Endometrium (tissue), 2 donors: ENCODE results near the gene DMRT1.
"Not testable (repeated sequence)": the region's sequence is repeated elsewhere in the genome, so short reads cannot be mapped to it uniquely, and the experiment has no call there.

Experiments
- FAIRE-seq: peaks from 2 replicates; lab custom pipeline; 2012; peaks lifted over from hg19 to GRCh38; lab: Jason Lieb, UNC
- donor health status: control.
- donor health status: control.

Gene DMRT1

DNA sequence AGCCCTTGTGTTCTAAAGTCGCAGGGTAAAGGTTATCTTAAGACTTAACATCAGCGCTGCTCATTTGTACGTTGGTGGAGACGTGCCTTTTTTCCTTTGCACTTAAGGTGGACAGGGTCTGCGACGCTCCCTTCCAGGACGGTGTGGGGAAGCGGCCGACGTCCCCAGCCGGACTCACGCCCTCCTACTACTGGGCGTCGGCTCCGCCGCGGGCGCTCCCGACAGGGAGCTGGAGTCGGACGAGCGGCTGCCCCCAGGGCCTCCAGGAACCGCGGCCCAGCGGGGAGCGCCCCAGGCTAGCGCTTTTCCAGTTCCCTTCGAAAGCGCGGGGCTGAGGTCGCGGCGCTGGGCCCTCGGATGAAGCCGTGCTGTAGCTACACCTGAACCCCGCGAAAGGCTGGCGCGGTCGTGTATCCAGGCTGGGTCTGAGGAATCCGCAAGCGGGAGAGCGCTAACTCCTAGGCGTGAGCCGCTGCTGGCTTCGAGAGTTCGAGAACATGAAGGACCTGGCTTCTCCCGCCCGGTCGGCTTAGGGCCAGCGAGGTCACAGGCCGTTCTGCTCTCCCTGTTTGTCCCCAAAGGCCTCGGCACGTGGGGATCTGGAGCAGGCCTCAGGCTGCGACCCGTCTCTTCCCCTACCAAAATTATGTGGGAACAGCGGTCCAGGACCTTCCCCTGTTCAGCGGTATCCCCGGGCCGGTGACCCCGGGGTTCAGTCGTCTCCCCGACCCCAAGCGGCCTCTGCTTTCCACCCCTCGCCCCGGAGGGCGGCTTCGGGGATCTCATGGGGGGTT, 131.2 kb downstream of the DMRT1 start:
- FAIRE-seq = no peak

DNA sequence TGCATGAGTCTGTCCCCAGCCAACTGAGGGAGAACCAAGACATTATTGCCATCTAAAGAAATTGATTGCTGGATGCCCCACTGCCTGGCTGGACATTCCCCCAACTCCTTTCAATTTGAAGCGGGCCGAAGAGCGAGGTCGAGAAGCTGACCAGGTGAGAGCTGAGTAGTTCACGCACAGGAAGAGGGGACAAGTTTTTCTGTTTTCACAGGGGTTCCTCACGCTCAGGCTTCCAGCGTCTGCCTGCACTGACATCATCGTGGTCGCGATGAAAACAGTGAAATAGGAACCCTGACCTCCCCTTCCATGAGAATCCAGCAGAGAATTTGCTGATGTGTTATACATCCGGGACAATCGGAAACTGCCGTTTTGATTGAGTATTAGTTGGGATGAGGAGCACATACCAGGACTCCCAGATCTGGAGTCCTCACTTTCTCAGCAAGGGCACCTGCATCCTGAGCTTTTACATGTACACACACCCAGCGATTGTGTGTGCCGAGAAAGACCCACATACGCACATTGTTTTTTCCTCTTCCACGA, 131.9 kb downstream of the DMRT1 start:
- no peak for FAIRE-seq

DNA sequence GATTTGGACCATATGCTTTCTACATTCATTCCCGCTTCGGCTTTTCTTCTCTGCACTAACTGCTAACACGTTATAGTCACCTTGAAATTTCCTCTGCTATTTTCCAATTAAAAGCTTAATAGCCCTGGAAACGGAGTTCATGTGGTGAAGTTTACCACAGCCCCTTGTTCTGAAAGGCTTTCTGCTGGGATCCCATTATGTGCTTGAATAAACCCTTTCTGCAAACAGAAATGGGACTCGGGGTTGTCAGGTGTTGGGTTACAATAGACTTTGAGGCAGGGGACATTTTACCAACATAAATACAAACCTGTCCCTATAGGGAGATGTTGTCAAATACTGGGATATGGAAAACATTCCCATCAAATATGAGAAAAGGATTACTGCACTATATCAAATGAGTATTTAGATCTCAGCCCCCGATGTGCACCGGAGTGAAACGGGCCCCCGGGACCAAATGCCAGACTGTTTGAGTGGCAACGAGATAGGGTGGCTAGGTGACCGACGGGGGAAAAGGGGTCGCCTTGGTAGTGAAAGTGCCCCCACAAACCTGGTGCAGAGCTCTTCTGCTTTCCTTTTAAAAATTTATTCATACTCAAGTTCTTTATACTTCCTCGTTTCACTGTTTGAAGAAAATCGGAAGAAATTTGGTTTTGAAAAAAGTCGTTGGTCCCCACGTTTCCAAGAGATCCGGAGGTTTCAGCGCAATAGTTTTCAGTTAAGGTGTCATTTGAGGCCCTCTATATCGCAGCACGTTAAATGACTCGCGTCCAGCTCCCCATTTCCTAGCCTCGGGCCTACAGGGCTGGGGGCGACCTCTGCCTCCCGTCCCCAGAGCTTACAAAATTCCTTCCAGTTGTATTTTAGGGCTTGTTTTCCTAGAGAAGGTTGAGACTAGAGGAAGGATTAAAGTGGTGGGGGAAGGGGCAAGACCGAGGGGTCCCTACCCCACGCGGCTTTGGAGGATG, 132.8 kb downstream of the DMRT1 start:
- FAIRE-seq = no peak

DNA sequence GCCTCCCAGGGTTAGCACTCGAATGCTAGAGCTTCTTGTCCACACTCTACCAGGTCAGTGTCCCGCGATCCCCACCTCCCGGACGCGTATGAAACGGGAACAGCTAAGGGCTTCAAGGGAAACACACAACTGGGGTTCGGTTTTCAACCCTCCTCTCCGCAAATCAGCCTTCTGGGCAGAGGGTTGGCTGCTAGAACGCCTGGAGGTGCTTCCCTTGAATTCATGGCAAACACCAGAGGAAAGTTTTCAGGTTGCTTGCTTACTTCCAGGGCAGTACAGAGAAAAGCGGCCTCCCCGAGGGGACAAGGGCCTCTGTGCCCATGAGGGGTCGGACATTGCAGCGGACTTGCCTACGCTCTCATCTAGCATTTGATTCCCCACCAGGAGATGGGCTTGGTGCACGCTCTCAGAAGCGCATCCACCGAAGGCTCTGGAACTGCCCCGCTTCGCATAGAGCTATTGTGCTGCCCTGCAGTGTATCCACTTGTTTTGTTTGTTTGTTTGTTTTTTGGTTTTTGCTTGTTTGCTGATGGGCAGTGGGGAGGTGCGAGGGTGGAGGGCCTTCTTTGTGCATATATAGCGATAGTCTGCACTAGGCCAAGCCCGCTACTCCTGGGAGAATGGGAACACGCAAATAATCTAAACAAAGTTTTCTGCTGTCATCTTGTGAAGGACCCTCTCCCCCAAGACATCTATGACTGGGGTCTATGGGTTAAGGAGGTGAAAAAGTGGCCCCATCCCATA, 133.7 kb downstream of the DMRT1 start:
- no peak for FAIRE-seq

DNA sequence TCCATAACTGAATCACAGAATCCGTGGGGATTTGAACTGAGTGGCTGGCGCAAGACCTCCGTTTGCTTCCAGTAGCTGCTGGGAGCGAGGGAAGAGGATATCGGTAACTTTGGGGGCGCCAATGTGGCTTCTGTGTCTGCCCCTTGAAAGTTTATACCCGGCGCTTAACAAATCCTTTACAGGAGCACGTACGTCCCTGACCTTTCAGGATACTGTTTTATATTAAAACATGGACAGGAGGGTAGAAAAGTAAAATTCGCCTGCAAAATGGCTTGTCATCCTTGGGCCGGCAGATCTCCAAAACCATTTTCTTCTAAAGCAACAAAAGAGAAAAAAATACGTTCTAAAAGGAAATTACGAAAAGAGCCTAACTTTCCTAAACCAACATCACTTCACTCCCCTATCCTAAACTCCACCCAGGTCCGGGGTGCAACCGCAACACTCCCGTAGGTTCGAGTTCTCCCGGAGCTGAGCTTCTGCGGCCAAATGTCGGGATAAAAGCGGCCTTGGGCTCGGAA, 134.3 kb downstream of the DMRT1 start:
- no peak for FAIRE-seq

DNA sequence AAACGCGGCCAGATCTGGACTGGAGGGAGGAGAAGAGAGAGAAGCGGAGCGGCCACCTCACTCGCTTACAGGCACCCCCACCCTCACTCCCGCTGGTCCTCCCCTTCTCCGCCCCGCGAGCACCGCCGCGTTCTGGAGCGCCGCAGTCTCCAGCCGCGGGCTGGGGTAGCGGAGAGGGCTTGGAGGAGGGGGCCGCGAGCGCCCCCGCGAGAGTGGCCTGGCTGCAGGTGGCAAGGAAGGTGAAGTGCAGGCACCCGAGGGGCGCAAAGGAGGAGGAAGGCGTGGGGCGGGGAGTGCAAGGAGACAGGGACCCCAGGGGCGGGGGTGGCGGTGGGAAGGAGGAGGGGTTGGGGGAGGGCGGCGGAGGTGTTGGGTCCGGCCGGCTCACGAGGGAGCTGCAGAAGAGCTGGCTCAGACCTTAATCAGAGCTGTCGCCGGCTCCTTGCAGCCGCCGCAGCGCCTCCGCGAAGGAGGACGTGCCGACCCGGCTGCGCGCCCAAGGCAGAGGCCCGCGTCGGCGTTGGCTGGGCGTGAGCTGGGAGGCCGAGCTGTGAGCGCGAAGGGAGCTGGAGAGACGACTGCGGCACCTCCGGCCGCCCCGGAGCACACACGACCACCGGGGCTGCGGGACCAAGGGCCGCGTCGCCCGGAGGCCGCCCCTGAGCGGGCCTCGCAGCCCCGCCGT, 134.9 kb downstream of the DMRT1 start, which contains the start of gene DMRT3:
DMRT3 (plus strand) TSS at position 398 of the 685 bp plus-strand sequence. CDS start 347 bp downstream, outside the sequence.
- FAIRE-seq = no peak

DNA sequence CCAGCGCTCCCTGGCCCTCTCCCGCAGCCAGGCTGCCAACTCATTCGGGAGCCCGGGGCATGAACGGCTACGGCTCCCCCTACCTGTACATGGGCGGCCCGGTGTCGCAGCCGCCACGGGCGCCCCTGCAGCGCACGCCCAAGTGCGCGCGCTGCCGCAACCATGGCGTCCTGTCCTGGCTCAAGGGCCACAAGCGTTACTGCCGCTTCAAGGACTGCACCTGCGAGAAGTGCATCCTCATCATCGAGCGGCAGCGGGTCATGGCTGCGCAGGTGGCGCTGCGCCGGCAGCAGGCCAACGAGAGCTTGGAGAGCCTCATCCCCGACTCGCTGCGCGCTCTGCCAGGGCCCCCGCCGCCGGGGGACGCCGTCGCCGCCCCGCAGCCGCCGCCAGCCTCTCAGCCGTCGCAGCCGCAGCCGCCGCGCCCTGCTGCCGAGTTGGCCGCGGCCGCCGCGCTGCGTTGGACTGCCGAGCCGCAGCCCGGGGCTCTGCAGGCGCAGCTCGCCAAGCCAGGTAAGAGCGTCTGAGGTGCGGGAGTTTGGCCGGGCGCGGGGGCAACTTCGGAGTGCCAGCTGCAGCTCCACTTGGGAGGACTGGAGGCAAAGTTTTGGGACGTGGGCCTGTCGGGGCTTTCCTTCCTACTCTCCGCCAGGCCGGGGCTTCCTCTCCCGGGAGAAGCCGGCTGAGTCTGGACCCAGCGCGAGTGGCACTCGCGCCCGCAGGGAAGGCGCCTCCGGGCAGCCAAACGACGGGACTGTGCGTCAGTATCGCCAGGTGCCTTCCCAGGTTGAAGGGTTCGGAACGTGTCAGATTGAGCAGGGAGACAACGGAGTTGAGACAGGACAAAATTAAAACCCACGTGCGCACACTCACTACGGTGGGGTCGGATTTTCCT, 135.7 kb downstream of the DMRT1 start:
- FAIRE-seq = no peak

DNA sequence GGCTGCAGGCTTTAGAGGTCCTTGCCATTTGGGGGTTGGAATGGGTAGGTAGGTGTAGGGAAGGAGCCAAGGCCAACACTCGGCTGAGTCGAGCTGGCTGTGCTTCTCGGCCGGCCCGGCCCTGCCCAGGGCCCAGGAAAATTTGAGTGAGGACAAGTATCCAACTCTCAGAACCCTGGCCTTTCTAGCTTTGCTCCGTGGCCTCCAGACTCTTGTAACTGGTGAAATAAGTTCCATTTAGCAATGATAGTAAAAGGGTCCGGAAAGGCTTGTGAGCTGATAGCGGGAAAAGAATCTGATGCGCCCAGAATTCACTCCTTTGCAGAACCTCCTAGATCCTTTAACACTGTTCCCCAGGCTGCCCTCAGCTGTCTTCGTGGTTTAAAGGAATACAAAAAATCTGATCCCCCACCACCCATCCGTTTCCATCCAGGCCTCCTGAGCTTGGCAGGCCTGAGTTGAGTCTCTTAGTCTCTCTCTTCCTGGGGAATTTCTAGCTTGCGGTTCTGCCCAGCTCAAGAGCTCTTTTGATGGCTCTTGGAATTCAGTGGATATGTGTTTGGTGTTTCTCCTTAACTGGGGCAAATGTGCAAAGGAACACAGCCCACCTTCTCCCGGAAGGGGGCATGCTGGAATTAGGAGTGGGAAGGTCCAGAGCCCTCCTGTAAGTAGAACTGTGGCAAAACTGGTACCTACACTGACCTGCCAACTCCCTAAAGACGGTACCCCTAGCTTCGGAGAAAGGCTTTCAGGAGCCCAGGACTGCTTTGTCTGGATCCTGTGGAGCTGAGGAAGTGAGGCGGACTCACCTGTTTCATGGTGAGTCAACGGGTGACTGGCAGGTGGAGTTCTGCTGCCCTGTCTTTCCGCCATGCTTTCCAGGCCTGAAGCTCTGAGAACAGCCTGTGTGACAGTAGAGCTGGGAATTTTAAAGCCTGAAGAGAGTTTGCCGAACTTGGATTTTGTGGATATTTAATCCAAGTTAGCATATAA, 136.6 kb downstream of the DMRT1 start:
- no peak for FAIRE-seq

DNA sequence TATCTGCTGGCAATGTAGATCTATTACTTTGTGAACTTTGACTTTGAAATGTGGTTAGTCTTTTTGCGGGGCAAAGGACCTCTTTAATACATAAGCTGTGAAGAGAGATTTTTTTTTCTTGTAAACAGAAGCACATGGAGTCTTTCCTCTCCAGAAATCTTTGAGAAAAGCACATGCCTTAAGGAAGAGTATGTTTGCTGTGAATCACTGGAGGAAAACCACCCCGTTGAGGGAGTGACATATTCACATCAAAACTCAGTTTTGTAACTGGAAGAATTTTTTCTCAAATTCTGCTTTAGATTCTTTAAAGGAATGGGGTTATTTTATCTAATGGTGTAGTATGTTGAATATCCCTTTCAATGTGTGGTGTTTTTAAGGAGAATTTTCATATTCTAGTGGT, 138.5 kb downstream of the DMRT1 start:
- FAIRE-seq = no peak

DNA sequence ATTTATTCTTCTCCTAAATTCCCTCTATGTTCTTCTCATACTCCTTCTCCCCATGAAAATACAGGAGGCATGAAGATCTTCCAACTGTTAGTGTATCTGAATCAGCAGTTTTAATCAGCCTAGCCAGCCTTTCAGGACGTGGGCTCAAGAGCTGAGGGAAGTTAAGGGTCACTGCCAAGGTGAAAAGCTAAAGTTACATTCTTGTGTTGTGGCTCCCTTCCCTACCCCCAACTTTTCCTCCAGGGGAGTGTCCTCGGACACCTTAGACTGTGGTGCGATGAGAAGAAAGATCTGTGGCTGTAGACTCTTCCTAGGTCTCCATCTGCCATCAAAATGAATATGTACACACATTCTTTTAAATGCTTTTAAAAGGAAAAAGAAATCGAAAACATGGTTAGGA, 139.1 kb downstream of the DMRT1 start:
- FAIRE-seq = no peak

DNA sequence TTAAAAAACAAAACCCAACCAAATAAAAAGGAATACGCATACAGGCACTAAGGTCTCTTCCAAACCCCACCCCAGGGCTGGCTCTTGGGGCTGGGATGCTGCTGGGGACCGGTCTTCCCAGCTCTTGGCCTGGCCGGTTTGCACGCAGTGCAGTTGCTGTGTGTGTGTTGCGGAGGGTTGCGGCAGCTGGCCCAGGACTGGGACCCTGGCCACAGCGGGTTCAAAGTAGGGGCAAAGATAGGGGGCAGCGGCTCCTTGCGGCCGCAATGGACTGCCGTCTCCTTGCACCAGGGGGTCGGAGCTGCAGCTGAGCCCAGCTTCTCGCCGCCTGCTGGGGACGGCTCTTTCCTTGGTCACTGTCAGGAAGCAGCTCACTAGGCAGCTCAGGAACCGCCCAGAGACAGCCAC, 140.0 kb downstream of the DMRT1 start:
- FAIRE-seq = no peak

DNA sequence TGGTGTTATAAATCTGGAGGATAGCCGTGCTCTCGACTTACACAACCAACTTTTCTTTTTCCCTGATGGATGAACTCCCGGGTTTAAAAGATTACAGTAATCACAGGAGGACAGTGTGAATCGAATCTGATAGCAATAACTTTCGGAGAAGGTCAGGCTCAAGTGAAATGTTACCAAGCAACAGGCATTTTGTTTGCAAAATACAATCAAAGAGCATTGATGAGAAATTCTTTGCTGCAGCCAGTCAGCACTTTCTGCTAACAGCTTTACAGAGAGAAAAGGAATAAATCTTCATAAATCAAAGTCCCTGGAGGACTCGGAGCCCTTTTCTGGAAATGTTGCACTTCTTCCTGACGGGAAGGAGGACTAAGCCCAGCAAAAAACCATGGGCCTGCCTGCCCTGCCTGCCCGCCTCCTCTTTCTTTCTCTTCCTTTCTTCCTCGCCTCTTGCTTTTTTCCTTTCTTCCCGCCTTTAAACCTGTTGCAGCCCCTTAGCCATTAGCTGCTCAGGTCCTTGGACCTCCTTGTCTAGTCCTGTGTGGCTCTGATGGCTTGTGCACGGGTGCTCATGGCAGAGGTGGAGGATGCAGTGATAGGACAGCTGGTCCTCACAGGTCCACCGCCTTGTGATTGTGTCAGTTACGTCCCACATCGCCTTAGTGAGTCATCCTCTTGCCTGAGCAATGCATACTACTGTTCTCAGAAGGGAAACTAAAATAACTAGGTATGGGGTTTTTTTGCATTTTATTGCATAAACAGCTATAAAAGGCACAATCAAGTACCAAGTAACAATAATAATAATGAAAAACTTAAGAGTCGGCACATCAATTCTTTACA, 141.1 kb downstream of the DMRT1 start:
- FAIRE-seq = no peak

DNA sequence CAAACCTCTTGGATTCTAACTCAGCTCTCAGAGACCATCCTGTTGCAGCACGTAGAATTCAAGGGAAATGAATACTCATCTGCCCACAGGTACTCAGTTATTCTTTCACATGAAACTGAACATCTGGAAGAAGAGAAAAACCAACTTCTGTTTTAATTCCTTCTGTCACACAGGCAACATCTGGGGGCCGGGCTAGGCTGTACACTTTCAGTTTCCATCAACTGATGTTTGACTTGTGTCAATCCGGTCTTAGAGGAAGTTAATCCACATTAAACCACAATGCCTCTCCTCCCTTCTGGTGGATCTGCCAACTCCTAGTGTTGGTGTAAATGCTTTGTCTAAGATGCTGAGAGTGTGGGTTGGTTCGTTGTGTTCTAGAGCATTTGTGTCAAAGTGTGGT, 152.5 kb downstream of the DMRT1 start:
- FAIRE-seq = no peak

DNA sequence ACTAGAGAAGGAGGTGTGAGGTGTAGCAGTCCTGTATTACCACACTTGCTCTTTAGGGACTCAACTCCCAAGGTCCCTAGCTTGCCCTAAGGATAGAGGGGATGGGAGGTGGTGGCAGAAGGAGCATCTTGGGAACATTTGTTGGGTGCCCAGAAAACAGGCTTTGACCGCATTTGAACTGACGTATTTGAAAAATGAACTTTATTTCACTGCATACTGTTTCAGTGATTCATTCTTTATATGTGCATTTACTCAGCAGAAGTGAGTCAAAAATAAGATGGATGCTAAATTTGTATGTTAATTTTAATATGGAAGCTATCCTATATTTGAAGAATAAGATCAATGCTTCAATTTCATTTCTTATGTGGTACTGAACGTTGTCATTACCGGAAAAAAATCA, 153.7 kb downstream of the DMRT1 start:
- FAIRE-seq = no peak

DNA sequence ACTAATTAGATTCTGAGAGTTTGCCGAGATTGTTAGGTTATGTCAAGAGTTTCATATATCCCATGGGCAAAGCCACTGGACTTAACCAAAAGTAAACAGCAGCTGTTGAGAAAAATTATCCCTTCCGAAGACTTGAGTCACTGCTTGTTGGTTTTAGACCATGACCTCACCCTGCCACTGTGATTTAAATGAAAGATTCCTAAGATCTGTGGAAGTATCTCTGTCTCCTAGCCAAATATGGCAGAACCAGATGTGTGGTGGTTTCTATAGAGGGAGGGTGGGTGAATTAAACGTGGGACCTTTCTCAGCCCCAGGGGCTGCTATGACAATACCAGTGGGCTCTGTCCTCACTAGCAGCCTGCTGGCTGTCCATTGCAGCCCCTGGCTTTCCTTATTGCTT, 154.3 kb downstream of the DMRT1 start:
- FAIRE-seq = no peak

DNA sequence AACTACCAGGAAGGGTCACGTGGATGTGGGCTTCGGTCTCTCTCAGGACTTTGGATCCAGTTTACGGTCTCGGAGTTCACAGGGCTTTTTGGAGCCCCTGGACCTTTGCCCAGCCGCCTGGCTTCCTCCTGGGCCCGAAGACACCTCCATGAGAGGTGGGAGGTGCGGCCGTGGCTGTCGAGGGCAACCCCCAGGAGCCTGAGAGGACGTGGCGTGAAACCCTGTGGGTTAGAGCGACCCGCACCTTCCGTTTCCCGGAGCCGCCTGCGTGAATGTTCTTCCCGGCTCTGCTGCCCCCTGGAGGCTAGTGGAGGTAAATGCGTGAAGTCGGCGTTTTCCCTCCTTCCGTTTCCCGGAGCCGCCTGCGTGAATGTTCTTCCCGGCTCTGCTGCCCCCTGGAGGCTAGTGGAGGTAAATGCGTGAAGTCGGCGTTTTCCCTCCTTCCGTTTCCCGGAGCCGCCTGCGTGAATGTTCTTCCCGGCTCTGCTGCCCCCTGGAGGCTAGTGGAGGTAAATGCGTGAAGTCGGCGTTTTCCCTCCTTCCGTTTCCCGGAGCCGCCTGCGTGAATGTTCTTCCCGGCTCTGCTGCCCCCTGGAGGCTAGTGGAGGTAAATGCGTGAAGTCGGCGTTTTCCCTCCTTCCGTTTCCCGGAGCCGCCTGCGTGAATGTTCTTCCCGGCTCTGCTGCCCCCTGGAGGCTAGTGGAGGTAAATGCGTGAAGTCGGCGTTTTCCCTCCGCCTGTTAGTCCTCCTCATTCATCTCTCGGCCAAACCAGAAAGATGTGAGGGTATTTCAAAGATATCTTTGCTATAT, 157.0 kb downstream of the DMRT1 start:
- not testable (repeated sequence) for FAIRE-seq

DNA sequence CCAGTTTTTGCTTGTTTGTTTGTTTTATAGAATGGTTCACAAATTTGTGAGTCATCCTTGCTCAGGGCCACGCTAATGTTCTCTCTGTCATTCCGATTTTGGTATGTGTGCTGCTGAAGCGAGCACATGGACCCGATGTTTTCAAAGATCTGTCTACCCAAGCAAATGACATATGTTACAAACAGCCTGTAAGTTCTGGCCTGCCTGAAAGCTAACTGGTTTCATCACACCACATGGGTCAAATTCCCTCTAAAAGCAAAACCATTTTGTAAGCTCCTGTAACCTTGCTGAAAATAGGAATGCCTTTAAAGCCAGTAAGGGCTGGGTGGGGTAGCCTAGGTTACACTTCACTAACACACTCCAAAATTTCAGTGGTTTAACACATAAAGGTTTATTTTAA, 160.3 kb downstream of the DMRT1 start:
- no peak for FAIRE-seq
